CD1c-positive myeloid dendritic cell (primary cell): ENCODE measurements around the gene C10orf53.

Experiments used
- DNase-seq: peaks from one replicate; pipeline ENCODE4 v3.0.0-alpha.2; 2016; ENCODE audit errors: extremely low spot score

The C10orf53 gene

DNA sequence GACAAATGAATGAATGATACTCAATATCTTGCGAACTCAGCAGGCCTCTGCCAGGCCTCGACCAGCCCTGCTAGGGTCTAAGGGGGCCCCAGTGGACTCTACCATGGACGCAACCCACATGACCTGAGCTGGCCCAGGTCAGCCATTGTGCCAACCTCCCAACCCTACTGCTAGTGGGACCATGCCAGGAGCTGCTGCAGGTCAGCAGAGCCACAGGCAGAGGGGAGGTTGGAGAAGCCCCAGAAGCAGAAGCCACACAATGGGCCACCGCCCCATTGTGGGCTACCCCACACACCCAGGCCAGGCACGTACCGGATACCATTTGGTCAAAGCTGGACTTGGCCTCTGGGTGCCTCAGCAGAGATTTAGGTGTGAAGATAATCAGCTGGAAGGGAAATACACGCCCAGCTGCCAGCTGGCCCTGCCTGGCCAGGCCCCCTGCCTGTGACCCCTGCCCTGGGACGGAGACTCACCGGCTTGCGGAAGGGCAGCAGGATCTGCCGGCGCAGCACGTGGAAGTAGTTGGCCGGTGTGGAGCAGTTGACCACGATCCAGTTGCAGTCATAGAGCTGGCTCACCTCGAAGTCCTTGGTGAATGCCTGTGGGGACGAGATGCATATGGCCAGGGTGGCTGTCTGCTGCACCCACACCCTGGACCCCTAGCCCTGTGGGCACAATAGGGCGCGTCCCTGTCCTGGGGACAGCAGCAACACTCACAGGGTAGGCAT lies 58.2 kb downstream of the C10orf53 start:
- no peak for DNase-seq

- DNase-seq: no peak
Measured at GRCh38 chr10:49738616-49739360, 59.3 kb downstream of the C10orf53 start.

- DNase-seq: no peak
Measured at GRCh38 chr10:49739426-49739825, 60.0 kb downstream of the C10orf53 start.

- no peak for DNase-seq
Measured at GRCh38 chr10:49740346-49741107, 61.1 kb downstream of the C10orf53 start.

- no peak for DNase-seq
Measured at GRCh38 chr10:49741108-49741995, 61.9 kb downstream of the C10orf53 start.

DNA sequence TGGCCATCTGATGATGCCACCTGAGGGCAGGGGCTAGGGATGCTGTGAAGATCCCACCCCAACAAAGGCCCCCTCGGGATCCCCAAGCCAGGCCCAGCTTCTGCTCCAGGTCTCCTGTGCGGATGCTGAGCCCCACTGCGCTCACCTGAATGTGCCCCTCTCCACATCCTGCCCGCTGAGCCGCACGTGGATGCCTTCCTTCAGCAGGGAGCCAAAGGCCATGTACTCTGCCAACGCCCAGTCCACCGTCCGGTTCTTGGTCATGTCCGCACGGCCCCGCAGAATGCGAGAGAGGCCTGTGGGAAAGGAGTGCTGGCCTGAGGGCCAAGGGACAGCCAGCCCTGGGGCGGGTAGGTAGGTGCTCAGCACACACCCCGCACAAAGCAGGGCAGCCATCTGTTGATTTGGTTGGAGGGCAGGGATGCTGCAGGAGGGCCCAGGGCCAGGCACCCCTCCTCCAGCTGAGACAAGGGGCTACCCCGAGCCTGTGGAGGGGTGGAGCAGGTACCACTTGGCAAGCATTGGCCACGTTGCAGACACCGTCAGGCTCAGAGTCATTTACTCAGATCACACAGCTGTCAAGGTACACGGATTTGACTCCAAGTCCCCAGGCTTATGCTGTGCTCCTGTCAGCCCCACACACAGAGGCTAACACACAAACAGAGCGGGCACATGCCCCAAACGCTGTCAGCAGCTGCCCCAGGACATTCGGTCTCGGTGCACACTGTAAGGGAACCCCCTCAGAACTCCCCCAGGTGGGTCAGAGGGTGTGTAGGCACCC lies 63.4 kb downstream of the C10orf53 start:
- no peak for DNase-seq

- DNase-seq: no peak
Measured at GRCh38 chr10:49743464-49744075, 64.1 kb downstream of the C10orf53 start.

DNA sequence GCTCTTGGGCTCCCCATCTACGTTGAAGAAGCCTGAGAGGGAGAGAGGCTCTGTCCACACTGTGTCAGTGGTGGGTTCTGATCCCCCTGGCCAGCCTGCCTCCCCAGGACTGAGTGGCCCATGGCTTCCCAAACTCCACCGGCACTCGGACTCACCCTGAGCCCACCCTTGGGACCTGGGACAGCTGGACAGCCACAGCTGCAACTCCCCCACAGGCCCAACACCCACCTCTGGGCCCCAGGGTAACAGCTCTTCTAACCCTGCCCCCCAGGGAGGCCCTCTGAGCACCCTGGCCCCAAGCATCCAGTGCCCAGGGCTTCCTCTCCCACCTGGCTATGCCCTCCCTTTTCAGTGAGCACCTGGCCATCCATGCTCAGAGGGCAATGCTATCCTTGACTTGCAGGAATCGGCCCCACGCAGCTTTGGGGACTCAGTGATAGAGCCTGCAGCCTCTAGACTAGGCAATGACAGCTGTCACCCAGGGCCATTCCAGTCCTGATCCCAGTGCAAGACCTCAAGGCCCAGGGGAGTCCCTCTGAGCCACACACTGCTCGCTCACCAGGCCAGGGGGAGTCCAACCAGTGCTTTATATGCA lies 64.7 kb downstream of the C10orf53 start:
- no peak for DNase-seq

DNA sequence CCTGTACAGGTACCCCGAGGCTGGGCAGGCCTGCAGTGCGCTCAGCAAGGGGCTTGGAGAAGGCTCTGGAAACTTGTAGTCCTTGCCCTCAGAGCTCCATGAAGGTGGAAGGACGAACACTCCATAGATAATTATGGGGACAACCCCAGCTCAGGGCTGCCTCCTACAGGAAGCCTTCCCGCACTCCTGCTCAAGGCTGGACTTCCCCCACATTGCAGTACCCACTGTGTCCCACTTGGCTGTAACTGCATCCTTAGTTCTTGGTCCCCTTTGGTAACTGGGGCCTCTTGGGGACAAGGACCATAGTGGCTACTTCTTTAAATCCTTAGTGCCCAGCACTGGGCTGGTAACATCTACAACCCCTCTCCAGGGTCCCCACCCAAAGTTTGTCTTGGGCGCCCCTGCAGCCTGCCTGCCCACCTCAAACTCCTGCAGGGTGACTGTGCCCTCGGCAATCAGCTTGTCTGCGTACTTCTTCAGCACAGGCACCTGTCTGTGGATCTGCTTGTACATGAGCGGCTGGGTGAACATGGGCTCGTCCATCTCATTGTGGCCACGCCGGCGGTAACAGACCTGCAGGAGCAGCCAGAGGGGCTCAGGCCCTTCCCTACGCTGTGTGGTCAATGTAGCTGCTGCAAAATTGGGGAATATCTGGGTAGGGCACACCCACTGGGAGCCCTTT lies 65.6 kb downstream of the C10orf53 start:
- no peak for DNase-seq

DNA sequence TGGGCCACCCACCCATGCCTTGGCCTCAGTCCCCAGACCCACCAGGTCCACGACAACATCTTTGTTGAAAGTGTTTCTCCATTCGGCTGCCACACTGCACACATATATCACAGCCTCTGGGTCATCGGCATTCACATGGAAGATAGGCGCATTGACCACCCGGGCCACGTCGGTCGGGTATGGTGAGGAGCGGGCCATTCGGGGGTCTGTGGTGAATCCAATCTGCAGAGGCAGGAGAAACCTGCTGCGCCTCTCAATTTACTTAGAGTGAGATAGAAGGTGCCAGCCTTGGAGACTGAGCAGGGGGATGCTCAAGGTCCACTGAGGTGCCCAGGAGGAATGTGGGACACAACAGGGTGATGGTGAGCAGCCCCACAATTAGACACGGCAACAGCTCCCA lies 66.3 kb downstream of the C10orf53 start:
- no peak for DNase-seq

DNA sequence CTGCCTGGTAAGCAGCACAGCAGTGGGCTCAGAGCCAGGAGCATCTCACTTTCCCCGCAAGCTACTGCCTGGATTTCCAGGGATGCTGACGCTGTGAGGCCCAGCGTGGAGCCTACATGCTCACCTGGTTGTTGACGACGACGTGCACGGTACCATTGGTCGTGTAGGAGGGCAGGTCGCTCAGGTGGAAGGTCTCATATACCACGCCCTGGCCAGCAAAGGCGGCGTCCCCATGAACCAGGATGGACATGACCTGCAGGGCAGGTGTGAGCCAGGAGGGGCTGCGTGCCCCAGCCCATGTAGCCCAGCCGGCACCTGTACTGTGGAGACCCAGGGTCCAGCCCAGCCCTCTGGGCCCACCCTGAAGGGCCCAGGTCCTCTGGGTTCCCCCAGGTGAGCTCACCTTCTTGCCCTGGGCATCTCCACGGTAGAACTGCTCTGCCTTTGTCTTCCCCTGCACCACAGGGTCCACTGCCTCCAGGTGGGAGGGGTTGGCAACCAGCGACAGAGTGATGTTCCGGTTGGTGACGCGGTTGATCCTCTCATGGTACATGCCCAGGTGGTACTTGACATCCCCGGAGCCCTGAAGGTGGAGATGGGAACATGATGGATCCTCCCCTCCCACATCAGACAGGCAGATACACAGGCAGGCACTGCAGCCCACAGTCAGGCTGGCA lies 67.3 kb downstream of the C10orf53 start:
- no peak for DNase-seq
